Limb (tissue), 2 donors: ENCODE measurements around the gene PRRX1.

ENCODE experiments used
- DNase-seq, 2 donors: peaks; one replicate each; pipeline ENCODE4 v3.0.0-alpha.2; 2016; ENCODE audit errors: extremely low spot score in 2 of 2

PRRX1 gene

GRCh38 chr1:170691258-170691657, 27.3 kb downstream of the PRRX1 start:
- DNase-seq = no peak

- DNase-seq = no peak
These were observed 29.1 kb downstream of the PRRX1 start for GRCh38 chr1:170692866-170693575.

GRCh38 chr1:170694172-170694926, 30.4 kb downstream of the PRRX1 start:
- no peak for DNase-seq

- no peak for DNase-seq
These were observed 32.1 kb downstream of the PRRX1 start for GRCh38 chr1:170695955-170696590.

- no peak for DNase-seq
These were observed 32.8 kb downstream of the PRRX1 start for GRCh38 chr1:170696591-170697290.

- no peak for DNase-seq
These were observed 33.4 kb downstream of the PRRX1 start for GRCh38 chr1:170697316-170697715.

GRCh38 chr1:170698301-170699275, 34.7 kb downstream of the PRRX1 start:
- peak in 1 of 2 donors; percentile 47 for DNase-seq

GRCh38 chr1:170699696-170700095, 35.8 kb downstream of the PRRX1 start:
- DNase-seq = no peak

GRCh38 chr1:170700842-170701615, 37.1 kb downstream of the PRRX1 start:
- no peak for DNase-seq

- DNase-seq = no peak
These were observed 38.0 kb downstream of the PRRX1 start for GRCh38 chr1:170701962-170702361.

- no peak for DNase-seq
These were observed 39.7 kb downstream of the PRRX1 start for GRCh38 chr1:170703591-170703990.

- DNase-seq = no peak
These were observed 40.3 kb downstream of the PRRX1 start for GRCh38 chr1:170704256-170704655.

- DNase-seq = no peak
These were observed 42.0 kb downstream of the PRRX1 start for GRCh38 chr1:170705981-170706380.

- DNase-seq = no peak
These were observed 43.2 kb downstream of the PRRX1 start for GRCh38 chr1:170707117-170707516.

GRCh38 chr1:170707959-170708655, 44.2 kb downstream of the PRRX1 start:
- no peak for DNase-seq

GRCh38 chr1:170711682-170712081, 47.8 kb downstream of the PRRX1 start:
- no peak for DNase-seq

GRCh38 chr1:170714163-170714562, 50.2 kb downstream of the PRRX1 start:
- DNase-seq = no peak

- no peak for DNase-seq
These were observed 51.0 kb downstream of the PRRX1 start for GRCh38 chr1:170714938-170715337.

- DNase-seq = no peak
These were observed 53.0 kb downstream of the PRRX1 start for GRCh38 chr1:170716835-170717429.
